Mesodermal cell (in vitro differentiated cells): ENCODE results near the gene NAT8. TPM values are rescaled to one million over a fixed set of nuclear protein-coding genes. Genes with fewer than 3 reads are reported as not detected.
"Not testable (repeated sequence)": the region's sequence is repeated elsewhere in the genome, so short reads cannot be mapped to it uniquely, and the experiment has no call there.

ENCODE experiments used
- H3K27ac ChIP-seq: 2 replicates; pipeline ENCODE4 v1.7.0; 2013; ENCODE audit warnings: mild to moderate bottlenecking, low read depth, low read length, moderate library complexity; ENCODE audit not compliant: severe bottlenecking
- H3K36me3 ChIP-seq: 2 replicates; pipeline ENCODE4 v1.7.1; 2013; ENCODE audit warnings: mild to moderate bottlenecking, low read length, moderate library complexity; ENCODE audit not compliant: control insufficient read depth, insufficient read depth
- H3K4me1 ChIP-seq: one replicate; pipeline ENCODE4 v1.7.1; 2013; ENCODE audit warnings: mild to moderate bottlenecking, low read length; ENCODE audit not compliant: insufficient read depth, control insufficient read depth, poor library complexity, severe bottlenecking
- H3K4me3 ChIP-seq: 2 replicates; pipeline ENCODE4 v1.7.0; 2013; ENCODE audit warnings: low read length, control low read depth, mild to moderate bottlenecking; ENCODE audit not compliant: insufficient read depth, poor library complexity, severe bottlenecking; ENCODE audit errors: extremely low read depth
- H3K9me3 ChIP-seq: 2 replicates; pipeline ENCODE4 v1.7.1; 2013; ENCODE audit warnings: mild to moderate bottlenecking, low read length, moderate library complexity; ENCODE audit not compliant: control insufficient read depth
- WGBS, 2 experiments: methylation state at CpG; one replicate each; pipeline ENCODE4 v1.1.5; 2013; ENCODE audit warnings: missing lambda C conversion rate in 2 of 2; ENCODE audit not compliant: insufficient coverage in 2 of 2; 5-methylcytosine and 5-hydroxymethylcytosine counted together
- polyA plus RNA-seq, 2 experiments: library from polyadenylated mRNA; stranded (reverse); fragments of 50-300 nt; gene quantifications; one replicate each; pipeline ENCODE4 v1.2.3, GENCODE V29; 2013

The NAT8 gene
- polyA plus RNA-seq (2013, experiment 1 of 2) = not detected
- not detected for polyA plus RNA-seq (2013, experiment 2 of 2)

GRCh38 chr2:73642338-73643018 lies at the start of gene NAT8:
NAT8 (minus strand) TSS chr2:73642422; CDS start chr2:73641628, 794 bp downstream.
- Histone ChIP-seq H3K9me3 (peaks cover 15% of the 10 kb centered on the region), H3K36me3 (no peaks in the 10 kb centered on the region), H3K27ac (no peak within 1 kb of the TSS), H3K4me3 (no peak within 1 kb of the TSS), H3K4me1 (no peaks in the 10 kb centered on the region)
- 85 to 88% methylated on average over 12 to 13 of the region's 13 CpGs for WGBS, 2 experiments

DNA sequence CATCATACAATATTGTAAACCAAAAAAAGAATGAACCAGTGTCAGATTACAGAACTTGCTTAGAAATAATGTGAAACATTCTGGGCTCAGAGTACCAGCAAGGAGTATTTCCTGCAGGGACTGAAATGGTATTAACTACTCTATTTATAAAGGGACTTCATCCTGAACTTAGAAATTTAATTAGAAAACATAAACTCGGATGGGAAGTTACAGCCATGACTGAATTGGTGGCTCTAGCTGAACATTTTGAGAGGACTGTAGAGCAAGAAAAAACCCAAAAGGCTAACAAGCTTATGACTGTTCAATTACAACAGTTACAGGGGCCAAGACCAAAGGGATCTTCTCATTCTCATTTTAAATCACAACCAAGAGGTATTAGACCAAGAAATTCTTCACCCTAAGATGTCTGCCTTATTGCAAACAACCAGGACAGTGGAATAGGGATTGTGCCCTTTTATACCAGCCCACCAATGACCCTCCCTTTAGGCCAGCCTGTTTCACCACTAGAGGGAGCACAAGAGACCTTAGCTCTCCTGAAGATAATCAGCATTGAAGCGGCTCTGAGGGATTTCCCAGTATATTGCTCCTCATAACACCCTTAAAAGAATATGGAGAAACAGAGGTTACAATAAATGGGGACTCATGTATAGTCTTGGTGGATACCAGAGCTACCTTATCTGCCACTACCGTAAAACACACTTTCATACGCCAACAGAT lies 48.3 kb upstream of the NAT8 start:
- WGBS, 2 experiments = 67% methylated on average over 1 of the region's 4 CpGs; no CpG with 5 or more reads in 1 of the 2 experiments
- not testable (repeated sequence) for H3K4me3 ChIP-seq, H3K27ac ChIP-seq, H3K9me3 ChIP-seq, H3K36me3 ChIP-seq, H3K4me1 ChIP-seq

- not testable (repeated sequence) for H3K27ac ChIP-seq
- WGBS, 2 experiments = 96 to 100% methylated on average over 2 of the region's 5 CpGs
These were observed 46.3 kb upstream of the NAT8 start for GRCh38 chr2:73688494-73688893.

DNA sequence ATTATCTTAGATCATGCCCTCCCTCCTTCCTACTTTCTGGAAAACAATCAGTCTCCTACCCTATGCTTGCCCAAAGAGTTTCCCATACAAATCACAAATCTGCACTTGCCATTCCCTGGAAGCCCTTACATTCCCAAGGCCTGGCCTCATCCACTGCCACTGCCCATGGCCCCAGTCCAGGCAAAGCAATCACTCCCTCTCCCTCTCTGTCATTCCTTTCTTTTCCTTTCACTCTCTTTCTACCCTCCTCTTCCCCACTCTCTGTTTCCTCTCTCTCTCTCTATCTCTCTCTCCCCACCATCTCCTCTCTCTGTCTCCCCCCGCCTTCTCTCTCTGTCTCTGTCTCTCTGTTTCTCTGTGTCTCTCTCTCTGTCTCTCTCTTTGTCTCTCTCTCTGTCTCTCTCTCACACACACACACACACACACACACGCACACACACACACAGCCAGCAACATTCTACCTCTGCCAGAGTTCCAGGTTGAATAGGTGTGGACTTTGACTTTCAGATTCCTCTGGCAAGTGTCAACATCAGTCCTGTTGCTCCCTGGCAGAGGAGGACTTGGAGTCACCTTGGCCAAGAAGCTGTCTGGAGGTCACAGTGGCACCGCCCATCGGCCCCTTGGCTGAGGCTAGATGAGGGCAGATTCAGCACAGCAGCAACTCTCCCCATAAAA lies 43.7 kb upstream of the NAT8 start:
- WGBS, 2 experiments = 88% methylated on average over 3 of the region's 4 CpGs; no CpG with 5 or more reads in 1 of the 2 experiments
- no peak overlapping the region for H3K4me3 ChIP-seq
- H3K36me3 ChIP-seq = no peaks in the 10 kb centered on the region
- no peaks in the 10 kb centered on the region for H3K9me3 ChIP-seq
- no peak overlapping the region for H3K27ac ChIP-seq
- H3K4me1 ChIP-seq = no peaks in the 10 kb centered on the region

More at GRCh38 chr2:73688494-73688893, 46.3 kb upstream of the NAT8 start:
- not testable (repeated sequence) for H3K4me1 ChIP-seq, H3K4me3 ChIP-seq, H3K9me3 ChIP-seq, H3K36me3 ChIP-seq

DNA sequence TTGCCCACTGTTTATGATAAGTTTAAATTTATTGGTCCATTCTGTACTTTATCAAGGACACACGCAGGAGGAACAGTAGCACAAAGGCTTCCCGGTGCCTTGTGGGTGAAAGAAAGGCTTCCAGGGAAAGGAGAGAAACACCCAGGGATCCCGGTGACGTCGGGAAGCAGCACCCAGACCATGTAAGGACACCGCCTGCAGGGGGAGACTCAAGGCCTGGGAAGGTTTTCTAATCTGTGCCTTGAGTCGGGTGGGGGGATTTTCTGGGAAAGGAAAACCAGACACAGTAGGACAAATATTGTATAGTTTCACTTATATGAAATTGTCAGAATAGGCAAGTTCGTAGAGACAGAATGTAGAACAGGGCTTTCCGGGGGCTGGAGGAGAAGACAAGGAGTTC lies 42.7 kb upstream of the NAT8 start:
- H3K4me3 ChIP-seq, H3K27ac ChIP-seq, H3K4me1 ChIP-seq, H3K36me3 ChIP-seq, H3K9me3 ChIP-seq: not testable (repeated sequence)
- WGBS, 2 experiments = 53 to 100% methylated on average over 2 to 4 of the region's 9 CpGs

DNA sequence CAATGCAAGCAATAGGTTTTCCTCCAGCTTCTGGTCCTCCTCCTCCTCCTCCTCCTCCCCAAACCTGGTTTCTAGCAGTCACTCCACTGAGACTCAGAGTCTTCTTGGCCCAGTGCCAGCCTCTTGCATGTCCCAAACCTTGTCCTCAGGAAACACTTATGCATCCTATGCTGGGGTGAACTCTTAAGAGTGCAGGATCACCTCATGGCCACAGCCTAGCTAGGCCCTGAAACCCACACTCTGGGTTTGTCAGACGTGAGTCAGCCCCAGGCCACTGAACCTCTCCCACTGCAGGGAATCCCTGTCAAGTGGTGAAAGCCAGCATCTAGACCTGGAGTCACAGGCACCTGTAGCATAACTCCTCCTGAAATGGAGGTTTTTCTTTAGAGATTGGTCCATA lies 42.1 kb upstream of the NAT8 start:
- not testable (repeated sequence) for H3K27ac ChIP-seq, H3K4me1 ChIP-seq, H3K36me3 ChIP-seq, H3K4me3 ChIP-seq, H3K9me3 ChIP-seq
- 57% methylated on average over 1 of the region's 1 CpG; no CpG with 5 or more reads in 1 of the 2 experiments for WGBS, 2 experiments

GRCh38 chr2:73679951-73680571 lies 37.8 kb upstream of the NAT8 start:
- WGBS, 2 experiments = 0 to 14% methylated on average over 1 to 2 of the region's 5 CpGs

GRCh38 chr2:73679237-73679636 lies 37.0 kb upstream of the NAT8 start:
- not testable (repeated sequence) for H3K4me1 ChIP-seq, H3K27ac ChIP-seq, H3K36me3 ChIP-seq, H3K4me3 ChIP-seq, H3K9me3 ChIP-seq
- 80% methylated on average over 1 of the region's 2 CpGs; no CpG with 5 or more reads in 1 of the 2 experiments for WGBS, 2 experiments

More at GRCh38 chr2:73679951-73680571, 37.8 kb upstream of the NAT8 start:
- not testable (repeated sequence) for H3K27ac ChIP-seq, H3K4me1 ChIP-seq, H3K9me3 ChIP-seq, H3K4me3 ChIP-seq, H3K36me3 ChIP-seq

DNA sequence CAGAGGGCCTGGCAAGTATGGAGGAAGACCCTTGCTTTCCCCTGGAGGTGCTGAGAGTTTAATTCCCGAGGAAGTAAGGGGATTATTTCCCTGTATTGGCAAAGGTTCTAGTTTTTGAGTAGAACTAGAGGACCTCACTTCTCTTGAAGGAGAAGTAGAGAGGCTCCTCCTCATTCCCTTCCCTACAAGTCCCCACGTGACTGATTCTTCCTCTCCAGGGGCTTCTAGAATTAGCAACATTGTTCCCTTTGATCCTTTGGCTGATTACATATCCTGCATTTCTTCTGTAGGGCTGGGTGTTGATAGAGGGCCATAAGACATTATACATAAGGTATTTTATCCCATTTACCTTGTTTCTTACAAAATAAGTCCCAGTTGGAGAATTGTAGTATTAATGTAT lies 35.8 kb upstream of the NAT8 start:
- H3K27ac ChIP-seq, H3K9me3 ChIP-seq, H3K4me3 ChIP-seq, H3K36me3 ChIP-seq, H3K4me1 ChIP-seq: not testable (repeated sequence)
- WGBS, 2 experiments = 100% methylated on average over 1 of the region's 2 CpGs; no CpG with 5 or more reads in 1 of the 2 experiments

DNA sequence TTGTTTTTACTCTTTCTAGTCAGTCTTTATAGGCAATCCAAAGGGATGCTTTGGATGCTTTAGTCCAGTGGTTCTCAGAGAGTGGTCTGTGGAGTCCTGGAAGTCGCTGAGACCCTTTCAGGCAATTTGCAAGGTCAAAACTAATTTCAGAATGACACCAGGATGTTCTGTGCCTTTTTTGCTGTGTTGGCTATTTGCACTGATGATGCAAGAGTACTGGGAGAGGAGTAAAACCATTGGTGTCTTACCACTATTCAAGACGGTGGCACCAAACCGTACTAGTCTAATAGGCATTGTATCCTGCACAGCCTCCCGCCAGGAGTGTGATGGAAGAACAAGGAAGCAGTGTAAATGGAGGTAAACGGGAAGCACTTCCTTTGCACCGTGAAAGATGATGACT lies 34.0 kb upstream of the NAT8 start:
- not testable (repeated sequence) for H3K27ac ChIP-seq, H3K36me3 ChIP-seq, H3K4me1 ChIP-seq, H3K4me3 ChIP-seq, H3K9me3 ChIP-seq
- 88 to 89% methylated on average over 5 of the region's 6 CpGs for WGBS, 2 experiments
